Heart left ventricle (tissue), 13 donors: ENCODE results near the gene AIG1.

Experiments
- CTCF ChIP-seq, 12 donors: fragments of 200-600 bp; sonication (generic) in 4 of 12; IDR thresholded peaks; one replicate each; pipeline versions ENCODE4 v1.5.0 to v1.8.0; 2018 to 2022; ENCODE audit warnings: antibody characterized with exemption in 12 of 12, mild to moderate bottlenecking in 5 of 12
- POLR2A ChIP-seq, 2 donors: fragments of 450-650 bp; IDR thresholded peaks; one replicate each; pipeline ENCODE4 v1.6.1; 2017; ENCODE audit warnings: antibody characterized with exemption in 2 of 2, mild to moderate bottlenecking in 2 of 2, moderate library complexity in 2 of 2
- donor health status: ischemic (EF 13 %, LVEDD 7.1; RV severe dilation, severe dysfunction).
- donor health status: DM: no; HTN: yes; CAD: no.
- donor health status: DM: no; HTN: no; CAD: no.
- donor health status: ischemic (EF 25% LVEDD 6.9; RV normal size, moderate dysfunction).
- donor health status: ischemic (EF 25% LVEDD 5.7; RV mildly dilated, moderate dysfunction).
- donor health status: ischemic (EF 35%, LVEDD 5.7; RV mildly dilated, moderate dysfunction).
- donor health status: nonischemic (EF 11% LVEDD 7.7; RV severe dilation, severe dysfunction).
- donor health status: DM: yes; HTN: yes; CAD: no.
- donor health status: PGD.
- donor health status: ischemic (EF 29% LVEDD 5.4; RV normal size, mild dysfunction).
- donor health status: nonischemic (EF 23%, LVEDD 6.1; RV moderate dilation, normal function).

- TF ChIP-seq CTCF (IDR thresholded peaks at IDR 0.05) (no peak), POLR2A (IDR thresholded peaks at IDR 0.05) (no peak)
Observed at GRCh38 chr6:143149771-143150170, 89.1 kb downstream of the AIG1 start.
